Esophagus squamous epithelium (tissue), 5 donors: ENCODE measurements around the gene ADCY6. TPM values are rescaled to one million over a fixed set of nuclear protein-coding genes. Genes with fewer than 3 reads are reported as not detected.
A peak's percentile ranks its signal among the peaks of the same experiment; 100 is the strongest.

Experiments used
- DNase-seq: peaks from one replicate; lab custom pipeline; 2025; lab: John Stamatoyannopoulos, UW
- H3K27ac ChIP-seq, 4 donors: fragments of 200-600 bp; sonication (generic); one replicate each; pipeline ENCODE4 v1.5.1; 2016 to 2019; ENCODE audit warnings: mild to moderate bottlenecking in 1 of 4
- H3K27me3 ChIP-seq, 4 donors: fragments of 200-600 bp; sonication (generic); 1 replicate in 3 of 4; 2 replicates in 1 of 4; pipeline versions ENCODE4 v1.5.1 to v1.6.0; 2017 to 2021; ENCODE audit warnings: antibody characterized with exemption in 1 of 4
- H3K36me3 ChIP-seq, 3 donors: fragments of 200-600 bp; sonication (generic); one replicate each; pipeline ENCODE4 v1.5.1; 2016 to 2019
- H3K4me1 ChIP-seq, 3 donors: fragments of 200-600 bp; sonication (generic); one replicate each; pipeline ENCODE4 v1.5.1; 2017 to 2019
- H3K4me3 ChIP-seq, 4 donors: fragments of 200-600 bp; sonication (generic); 1 replicate in 3 of 4; 2 replicates in 1 of 4; pipeline ENCODE4 v1.5.1; 2016 to 2019; ENCODE audit warnings: mild to moderate bottlenecking in 2 of 4, moderate library complexity in 1 of 4
- H3K9me3 ChIP-seq, 3 donors: fragments of 200-600 bp; sonication (generic); one replicate each; pipeline ENCODE4 v1.5.1; 2016 to 2019
- POLR2A ChIP-seq, 4 donors: fragments of 450-650 bp; IDR thresholded peaks; one replicate each; pipeline ENCODE4 v1.6.1; 2017; ENCODE audit warnings: antibody characterized with exemption in 4 of 4, mild to moderate bottlenecking in 4 of 4, moderate library complexity in 3 of 4
- WGBS, 2 donors: methylation state at CpG; one replicate each; pipeline ENCODE4 v1.1.5; 2018; 5-methylcytosine and 5-hydroxymethylcytosine counted together
- intact Hi-C: fragments of 100-400 bp; cut with DNase I; formaldehyde crosslinking; loops from one replicate; pipeline ENCODE4 v1.15.0; 2022
- total RNA-seq, 4 donors: library from RNA; depleted of rRNA; stranded (reverse); fragments of >200 nt; gene quantifications; one replicate each; pipeline ENCODE4 v1.1.0, GENCODE V29; 2016
- TF ChIP-seq, protein P1 (sequence below), 6 experiments: fragments of 450-650 bp in 4 of 6; fragments of 200-600 bp in 2 of 6; sonication (generic) in 2 of 6; IDR thresholded peaks; one replicate each; pipeline ENCODE4 v1.5.1; 2016 to 2019; ENCODE audit warnings: antibody characterized with exemption in 6 of 6, mild to moderate bottlenecking in 4 of 6, moderate library complexity in 4 of 6
- donor health status: DM: yes; HTN: yes; CAD: no.

ADCY6 gene
- total RNA-seq, 4 donors from 2014 or later: 11.5 to 14.7 (median 13.9) TPM

DNA sequence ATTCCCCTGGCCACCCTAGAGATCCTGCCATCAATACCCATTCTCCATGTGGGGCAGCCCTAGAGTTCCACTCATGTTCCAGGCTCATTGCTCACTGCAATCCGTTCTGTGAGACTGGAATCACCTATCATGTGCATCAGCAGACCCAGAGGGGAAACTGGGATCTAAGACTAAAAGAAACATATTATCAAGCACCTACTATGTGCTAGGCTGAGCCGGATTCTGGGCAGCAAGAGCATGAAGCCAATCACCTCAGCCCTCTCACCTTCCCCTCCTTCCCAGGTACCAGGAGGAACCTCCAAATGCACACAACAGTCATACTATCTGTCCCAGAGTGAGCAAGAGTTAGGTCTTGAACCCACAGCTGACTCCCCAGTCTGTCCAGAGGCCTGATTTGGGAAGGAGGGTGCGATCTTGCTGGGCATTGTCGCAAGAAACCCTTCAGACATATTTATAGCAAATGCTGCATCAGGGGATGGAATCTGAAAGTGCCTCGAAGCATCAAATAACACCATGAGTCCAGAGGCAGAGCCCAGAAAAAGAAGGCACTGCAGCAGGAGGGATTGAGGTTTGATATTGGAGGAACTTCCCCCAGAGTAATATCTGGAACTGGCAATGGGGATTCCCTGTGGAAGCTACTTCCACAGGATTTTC is 22.7 kb upstream of the ADCY6 start:
- Histone ChIP-seq H3K4me3 (no peak overlapping the region), H3K4me1 (peaks cover 14 to 53% (median 18%) of the 10 kb centered on the region in 3 donors), H3K9me3 (no peaks in the 10 kb centered on the region), H3K27me3 (no peaks in the 10 kb centered on the region), H3K27ac (peak overlapping the region in 2 of 4 donors; percentile 51 to 65), H3K36me3 (no peaks in the 10 kb centered on the region)
- TF ChIP-seq POLR2A (IDR thresholded peaks at IDR 0.05): no peak
- TF ChIP-seq, protein P1, sequence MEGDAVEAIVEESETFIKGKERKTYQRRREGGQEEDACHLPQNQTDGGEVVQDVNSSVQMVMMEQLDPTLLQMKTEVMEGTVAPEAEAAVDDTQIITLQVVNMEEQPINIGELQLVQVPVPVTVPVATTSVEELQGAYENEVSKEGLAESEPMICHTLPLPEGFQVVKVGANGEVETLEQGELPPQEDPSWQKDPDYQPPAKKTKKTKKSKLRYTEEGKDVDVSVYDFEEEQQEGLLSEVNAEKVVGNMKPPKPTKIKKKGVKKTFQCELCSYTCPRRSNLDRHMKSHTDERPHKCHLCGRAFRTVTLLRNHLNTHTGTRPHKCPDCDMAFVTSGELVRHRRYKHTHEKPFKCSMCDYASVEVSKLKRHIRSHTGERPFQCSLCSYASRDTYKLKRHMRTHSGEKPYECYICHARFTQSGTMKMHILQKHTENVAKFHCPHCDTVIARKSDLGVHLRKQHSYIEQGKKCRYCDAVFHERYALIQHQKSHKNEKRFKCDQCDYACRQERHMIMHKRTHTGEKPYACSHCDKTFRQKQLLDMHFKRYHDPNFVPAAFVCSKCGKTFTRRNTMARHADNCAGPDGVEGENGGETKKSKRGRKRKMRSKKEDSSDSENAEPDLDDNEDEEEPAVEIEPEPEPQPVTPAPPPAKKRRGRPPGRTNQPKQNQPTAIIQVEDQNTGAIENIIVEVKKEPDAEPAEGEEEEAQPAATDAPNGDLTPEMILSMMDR (IDR thresholded peaks at IDR 0.05): no peak
- 44 to 84% methylated on average over 3 to 4 of the region's 5 CpGs for WGBS, 2 donors
- intact Hi-C loops: no loop called here
- no peak for DNase-seq

DNA sequence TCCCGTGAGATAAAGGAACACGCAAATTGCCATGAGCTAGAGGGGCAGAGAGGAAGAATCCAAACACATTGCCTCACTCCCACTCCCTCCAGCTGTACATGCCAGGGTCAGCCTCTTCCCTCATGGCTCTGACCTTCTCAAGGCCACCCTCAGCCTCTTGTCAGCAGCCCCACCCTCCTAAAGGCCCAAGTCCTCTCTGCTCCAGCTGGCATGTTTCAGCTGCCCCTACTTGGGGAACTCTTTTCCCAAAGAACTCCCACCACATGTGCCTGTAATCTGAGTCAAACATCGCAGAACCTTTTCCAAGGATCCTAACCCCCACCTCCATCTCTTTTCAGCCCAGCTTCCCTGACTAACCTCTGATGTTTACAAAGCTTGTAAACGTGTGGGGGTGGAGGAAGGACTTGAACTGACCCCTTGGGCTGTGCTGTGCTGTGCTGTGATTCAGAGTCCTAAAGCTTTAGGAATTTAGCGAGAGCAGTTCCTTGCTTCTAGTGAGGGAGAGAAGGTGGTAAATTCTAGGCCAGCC is 22.1 kb upstream of the ADCY6 start:
- no peak for TF ChIP-seq POLR2A (IDR thresholded peaks at IDR 0.05)
- TF ChIP-seq, protein P1 (IDR thresholded peaks at IDR 0.05): no peak
- Histone ChIP-seq H3K4me3 (no peak overlapping the region), H3K36me3 (no peaks in the 10 kb centered on the region), H3K4me1 (peaks cover 10 to 47% (median 12%) of the 10 kb centered on the region in 3 donors), H3K9me3 (no peaks in the 10 kb centered on the region), H3K27me3 (no peaks in the 10 kb centered on the region), H3K27ac (peak overlapping the region in 2 of 4 donors; percentile 51 to 65)
- intact Hi-C loops: no loop called here
- DNase-seq: no peak
- 32 to 67% methylated on average over 3 to 5 of the region's 5 CpGs for WGBS, 2 donors

DNA sequence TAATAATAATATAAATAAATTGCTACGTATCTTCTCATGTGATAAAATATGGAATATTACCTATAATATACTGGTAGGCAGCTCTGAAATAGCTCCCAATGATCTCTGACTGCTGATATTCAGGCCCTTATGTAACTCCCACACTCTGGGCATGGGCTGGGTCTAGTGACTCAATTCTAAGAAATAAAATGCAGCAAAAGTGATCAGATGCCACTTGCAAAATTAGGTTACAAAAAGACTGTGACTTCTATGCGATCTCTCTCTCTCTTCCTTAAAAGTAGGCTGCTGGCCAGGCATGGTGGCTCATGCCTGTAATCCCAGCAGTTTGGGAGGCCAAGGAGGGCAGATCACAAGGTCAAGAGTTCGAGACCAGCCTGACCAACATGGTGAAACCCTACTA is 19.1 kb upstream of the ADCY6 start:
- intact Hi-C loops: no loop called here
- Histone ChIP-seq H3K27ac (no peak overlapping the region), H3K4me3 (no peak overlapping the region), H3K9me3 (no peaks in the 10 kb centered on the region), H3K27me3 (no peaks in the 10 kb centered on the region), H3K36me3 (no peaks in the 10 kb centered on the region), H3K4me1 (peaks cover 0 to 23% (median 7%) of the 10 kb centered on the region in 3 donors)
- 90 to 92% methylated on average over 3 of the region's 3 CpGs for WGBS, 2 donors
- no peak for DNase-seq
- TF ChIP-seq POLR2A (IDR thresholded peaks at IDR 0.05): no peak
- TF ChIP-seq, protein P1 (IDR thresholded peaks at IDR 0.05): no peak

DNA sequence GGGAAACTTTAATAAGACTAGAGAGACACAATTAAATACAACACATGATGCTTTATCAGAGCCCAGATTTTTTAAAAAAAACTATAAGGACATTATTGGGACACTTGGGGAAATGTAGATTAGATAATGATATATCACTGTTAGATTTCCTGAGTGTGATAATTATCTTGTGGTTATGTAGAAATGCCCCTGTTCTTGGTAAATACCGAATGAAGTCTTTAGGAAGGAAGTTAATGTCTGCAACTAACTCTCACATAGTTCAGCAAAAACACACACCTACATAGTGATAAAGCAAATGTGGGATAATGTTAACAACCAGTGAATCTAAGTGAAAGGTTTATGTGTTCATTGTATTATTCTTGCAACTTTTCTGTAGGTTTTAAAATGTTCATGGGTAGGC is 14.8 kb upstream of the ADCY6 start:
- no peak for DNase-seq
- TF ChIP-seq POLR2A (IDR thresholded peaks at IDR 0.05): no peak
- TF ChIP-seq, protein P1 (IDR thresholded peaks at IDR 0.05): no peak
- H3K36me3 ChIP-seq: no peaks in the 10 kb centered on the region
- 29 to 62% methylated on average over 1 of the region's 1 CpG for WGBS, 2 donors
- intact Hi-C loops: no loop called here
- no peak overlapping the region for H3K4me3 ChIP-seq
- H3K4me1 ChIP-seq: no peaks in the 10 kb centered on the region
- peaks cover 0 to 21% (median 0%) of the 10 kb centered on the region in 4 donors for H3K27me3 ChIP-seq
- no peak overlapping the region for H3K27ac ChIP-seq
- H3K9me3 ChIP-seq: no peaks in the 10 kb centered on the region

DNA sequence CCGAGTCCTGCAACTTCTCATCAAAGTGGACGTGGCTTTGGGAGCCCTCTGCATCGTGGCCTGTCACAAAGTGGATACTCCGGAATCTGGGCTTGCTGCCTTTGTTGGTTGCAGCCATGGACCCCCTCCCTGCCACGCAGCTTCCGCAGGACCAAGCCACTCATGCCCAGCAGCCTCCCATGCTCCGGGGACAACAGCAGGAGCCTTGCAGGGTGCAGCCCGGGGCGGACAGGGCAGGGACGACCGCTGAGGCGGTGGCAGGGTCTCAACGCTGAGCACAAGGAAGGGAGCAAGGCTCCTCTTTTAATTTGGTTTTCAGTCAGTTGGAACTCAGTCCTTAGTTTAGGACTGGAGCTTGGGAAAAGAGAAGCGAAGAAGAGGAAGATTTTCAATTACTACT is 12.1 kb upstream of the ADCY6 start:
- no peak overlapping the region for H3K4me3 ChIP-seq
- no peaks in the 10 kb centered on the region for H3K9me3 ChIP-seq
- H3K36me3 ChIP-seq: no peaks in the 10 kb centered on the region
- peaks cover 0 to 1% (median 0%) of the 10 kb centered on the region in 3 donors for H3K4me1 ChIP-seq
- H3K27ac ChIP-seq: no peak overlapping the region
- intact Hi-C loops: no loop called here
- no peak for DNase-seq
- H3K27me3 ChIP-seq: peaks cover 0 to 21% (median 0%) of the 10 kb centered on the region in 4 donors
- 58 to 88% methylated on average over 6 to 13 of the region's 14 CpGs for WGBS, 2 donors
- TF ChIP-seq POLR2A (IDR thresholded peaks at IDR 0.05): no peak
- TF ChIP-seq, protein P1 (IDR thresholded peaks at IDR 0.05): no peak
